Liver (tissue), 9 donors: ENCODE data around the gene ARHGEF10L. TPM values are rescaled to one million over a fixed set of nuclear protein-coding genes. Genes with fewer than 3 reads are reported as not detected.

Experiments
- DNase-seq: peaks from one replicate; pipeline ENCODE4 v3.0.0-alpha.2; 2017; ENCODE audit warnings: low spot score
- H3K27ac ChIP-seq, 2 donors: one replicate each; pipeline ENCODE4 v1.7.0; 2013; ENCODE audit warnings: inconsistent platforms in 2 of 2, low read length in 2 of 2, control low read depth in 1 of 2, low read depth in 1 of 2, mild to moderate bottlenecking in 1 of 2
- H3K27me3 ChIP-seq, 4 donors: one replicate each; pipeline versions ENCODE4 v1.6.1 to v1.7.0; 2013; ENCODE audit warnings: low read length in 3 of 4, inconsistent platforms in 1 of 4, mild to moderate bottlenecking in 1 of 4, moderate library complexity in 1 of 4; ENCODE audit not compliant: control insufficient read depth in 4 of 4, insufficient read depth in 4 of 4
- H3K36me3 ChIP-seq, 4 donors: one replicate each; pipeline versions ENCODE4 v1.6.1 to v1.7.0; 2013; ENCODE audit warnings: low read length in 3 of 4, mild to moderate bottlenecking in 3 of 4, low read depth in 1 of 4, moderate library complexity in 1 of 4; ENCODE audit not compliant: control insufficient read depth in 4 of 4, insufficient read depth in 3 of 4
- H3K4me1 ChIP-seq, 4 donors: one replicate each; pipeline versions ENCODE4 v1.6.1 to v1.7.0; 2013; ENCODE audit warnings: low read length in 3 of 4, mild to moderate bottlenecking in 3 of 4, moderate library complexity in 1 of 4; ENCODE audit not compliant: control insufficient read depth in 4 of 4, insufficient read depth in 4 of 4
- H3K4me3 ChIP-seq, 3 donors: one replicate each; pipeline versions ENCODE4 v1.6.1 to v1.7.0; 2013; ENCODE audit warnings: low read length in 3 of 3, control low read depth in 1 of 3, low read depth in 1 of 3, mild to moderate bottlenecking in 1 of 3
- H3K9ac ChIP-seq, 2 donors: one replicate each; pipeline ENCODE4 v1.7.0; 2013; ENCODE audit warnings: low read length in 2 of 2, mild to moderate bottlenecking in 2 of 2, moderate library complexity in 2 of 2, control low read depth in 1 of 2, low read depth in 1 of 2
- H3K9me3 ChIP-seq, 4 donors: one replicate each; pipeline versions ENCODE4 v1.6.1 to v1.7.0; 2013; ENCODE audit warnings: low read length in 3 of 4; ENCODE audit not compliant: control insufficient read depth in 4 of 4
- CTCF ChIP-seq: fragments of 150-350 bp; IDR thresholded peaks from 2 replicates; pipeline ENCODE4 v1.5.1; 2017; ENCODE audit warnings: improper control_type of control experiment, low read depth, low read length; ENCODE audit not compliant: missing input control
- EGR1 ChIP-seq, 2 donors: IDR thresholded peaks; 2 replicates each; pipeline ENCODE4 v1.6.1; 2016 to 2018; ENCODE audit warnings: antibody characterized with exemption in 2 of 2, low read depth in 2 of 2
- FOXA1 ChIP-seq: IDR thresholded peaks from 2 replicates; pipeline ENCODE4 v1.6.1; 2016; ENCODE audit warnings: antibody characterized with exemption
- FOXA2 ChIP-seq: IDR thresholded peaks from 2 replicates; pipeline ENCODE4 v1.6.1; 2016; ENCODE audit warnings: antibody characterized with exemption
- GABPA ChIP-seq, 2 donors: IDR thresholded peaks in 1 of 2; conservative IDR thresholded peaks in 1 of 2; 2 replicates each; pipeline ENCODE4 v1.6.1; 2016; ENCODE audit warnings: antibody characterized with exemption in 2 of 2, mild to moderate bottlenecking in 1 of 2, moderate library complexity in 1 of 2
- HNF4A ChIP-seq, 2 donors: conservative IDR thresholded peaks; 2 replicates each; pipeline ENCODE4 v1.6.1; 2016; ENCODE audit warnings: antibody characterized with exemption in 2 of 2, mild to moderate bottlenecking in 2 of 2
- HNF4G ChIP-seq: IDR thresholded peaks from 2 replicates; pipeline ENCODE4 v1.6.1; 2016; ENCODE audit warnings: antibody characterized with exemption
- JUND ChIP-seq, 2 donors: IDR thresholded peaks; 2 replicates each; pipeline ENCODE4 v1.6.1; 2016; ENCODE audit warnings: antibody characterized with exemption in 2 of 2
- MAX ChIP-seq: IDR thresholded peaks from 2 replicates; pipeline ENCODE4 v1.6.1; 2016; ENCODE audit warnings: antibody characterized with exemption
- NR2F2 ChIP-seq: IDR thresholded peaks from 2 replicates; pipeline ENCODE4 v1.6.1; 2016; ENCODE audit warnings: antibody characterized with exemption
- REST ChIP-seq: IDR thresholded peaks from 2 replicates; pipeline ENCODE4 v1.6.1; 2016; ENCODE audit warnings: antibody characterized with exemption, mild to moderate bottlenecking
- RXRA ChIP-seq, 2 donors: IDR thresholded peaks; 2 replicates each; pipeline ENCODE4 v1.6.1; 2017 to 2018; ENCODE audit warnings: antibody characterized with exemption in 2 of 2, mild to moderate bottlenecking in 1 of 2
- SP1 ChIP-seq: IDR thresholded peaks from 2 replicates; pipeline ENCODE4 v1.6.1; 2018; ENCODE audit warnings: antibody characterized with exemption, mild to moderate bottlenecking
- TAF1 ChIP-seq: conservative IDR thresholded peaks from 2 replicates; pipeline ENCODE4 v1.6.1; 2016; ENCODE audit warnings: antibody characterized with exemption, mild to moderate bottlenecking
- YY1 ChIP-seq: IDR thresholded peaks from 2 replicates; pipeline ENCODE4 v1.6.1; 2016; ENCODE audit warnings: antibody characterized with exemption, mild to moderate bottlenecking
- WGBS: extraction: QIAGEN DNeasy Blood & Tissue Kit; methylation state at CpG from one replicate; pipeline ENCODE4 v1.1.7; 2013; 5-methylcytosine and 5-hydroxymethylcytosine counted together
- polyA plus RNA-seq, 2 donors: library from polyadenylated mRNA; stranded (reverse) in 1 of 2; unstranded in 1 of 2; fragments of 200-250 nt in 1 of 2; fragments of >200 nt in 1 of 2; fragmentation: Nextera tagmentation in 1 of 2; extraction: Ambion mirVana in 1 of 2; gene quantifications; one replicate each; pipeline versions ENCODE4 v1.2.1 to v1.2.3, GENCODE V29; 2013 to 2015
- total RNA-seq, 2 donors: library from RNA; depleted of rRNA; stranded (reverse); fragments of >200 nt; gene quantifications; one replicate each; pipeline ENCODE4 v1.2.3, GENCODE V29; 2014
- TF ChIP-seq, protein P1 (sequence below): IDR thresholded peaks from 2 replicates; pipeline ENCODE4 v1.6.1; 2016; ENCODE audit warnings: antibody characterized with exemption
- TF ChIP-seq, protein P2 (sequence below): IDR thresholded peaks from 2 replicates; pipeline ENCODE4 v1.6.1; 2016; ENCODE audit warnings: antibody characterized with exemption
- donor health status: healthy.
- donor health status: healthy.
- donor health status: healthy.
- donor health status: healthy.
- donor health status: healthy.

Gene ARHGEF10L
- total and polyA plus RNA-seq, 4 donors = 26.3 to 169 (median 57.5) TPM

- Histone ChIP-seq H3K4me3 (no peak overlapping the region), H3K4me1 (peaks cover 0 to 10% (median 6%) of the 10 kb centered on the region in 4 donors), H3K9me3 (no peaks in the 10 kb centered on the region), H3K9ac (no peak overlapping the region), H3K27ac (no peak overlapping the region), H3K36me3 (no peaks in the 10 kb centered on the region), H3K27me3 (no peaks in the 10 kb centered on the region)
- TF ChIP-seq YY1 = no peak
- TF ChIP-seq CTCF = no peak
- TF ChIP-seq NR2F2 = no peak
- TF ChIP-seq MAX = no peak
- no peak for TF ChIP-seq FOXA1
- TF ChIP-seq JUND (IDR thresholded peaks at IDR 0.05) = no peak
- no peak for TF ChIP-seq REST
- peak; percentile 31 to 46 for TF ChIP-seq HNF4A (conservative IDR thresholded peaks at IDR 0.05)
- no peak for TF ChIP-seq TAF1
- TF ChIP-seq, protein P1, sequence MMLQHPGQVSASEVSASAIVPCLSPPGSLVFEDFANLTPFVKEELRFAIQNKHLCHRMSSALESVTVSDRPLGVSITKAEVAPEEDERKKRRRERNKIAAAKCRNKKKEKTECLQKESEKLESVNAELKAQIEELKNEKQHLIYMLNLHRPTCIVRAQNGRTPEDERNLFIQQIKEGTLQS = no peak
- TF ChIP-seq GABPA (IDR thresholded peaks at IDR 0.05 in 1 of 2, conservative IDR thresholded peaks at IDR 0.05 in 1 of 2) = no peak
- no peak for TF ChIP-seq EGR1 (IDR thresholded peaks at IDR 0.05; ENCODE audit: low read depth in 2 of 2)
- TF ChIP-seq FOXA2 = peak; percentile 72
- TF ChIP-seq, protein P2, sequence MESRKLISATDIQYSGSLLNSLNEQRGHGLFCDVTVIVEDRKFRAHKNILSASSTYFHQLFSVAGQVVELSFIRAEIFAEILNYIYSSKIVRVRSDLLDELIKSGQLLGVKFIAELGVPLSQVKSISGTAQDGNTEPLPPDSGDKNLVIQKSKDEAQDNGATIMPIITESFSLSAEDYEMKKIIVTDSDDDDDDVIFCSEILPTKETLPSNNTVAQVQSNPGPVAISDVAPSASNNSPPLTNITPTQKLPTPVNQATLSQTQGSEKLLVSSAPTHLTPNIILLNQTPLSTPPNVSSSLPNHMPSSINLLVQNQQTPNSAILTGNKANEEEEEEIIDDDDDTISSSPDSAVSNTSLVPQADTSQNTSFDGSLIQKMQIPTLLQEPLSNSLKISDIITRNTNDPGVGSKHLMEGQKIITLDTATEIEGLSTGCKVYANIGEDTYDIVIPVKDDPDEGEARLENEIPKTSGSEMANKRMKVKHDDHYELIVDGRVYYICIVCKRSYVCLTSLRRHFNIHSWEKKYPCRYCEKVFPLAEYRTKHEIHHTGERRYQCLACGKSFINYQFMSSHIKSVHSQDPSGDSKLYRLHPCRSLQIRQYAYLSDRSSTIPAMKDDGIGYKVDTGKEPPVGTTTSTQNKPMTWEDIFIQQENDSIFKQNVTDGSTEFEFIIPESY = no peak
- no peak for TF ChIP-seq HNF4G
- peak; percentile 7 to 33 for TF ChIP-seq RXRA (IDR thresholded peaks at IDR 0.05)
- TF ChIP-seq SP1 = no peak
- 28% methylated on average over 4 of the region's 4 CpGs for WGBS
- DNase-seq = no peak
These were observed 41.3 kb upstream of the ARHGEF10L start for GRCh38 chr1:17498214-17498613.
